ENCODE data around the gene MYO1D. TPM values are rescaled to one million over a fixed set of nuclear protein-coding genes. Genes with fewer than 3 reads are reported as not detected.
A peak's percentile ranks its signal among the peaks of the same experiment; 100 is the strongest.

MYO1D gene
- total and polyA plus RNA-seq, 2 of the 13 experiments (the other 11 are each of a cell fraction or from before 2014, with no cell fraction given), result 13.2 to 17.3 TPM

GRCh38 chr17:32880671-32881453, 3.9 kb upstream of the MYO1D start:
- no peak for ATAC-seq
- intact Hi-C loops (cut with micrococcal nuclease; ENCODE audit: unreplicated experiment), result no loop called here
- TF ChIP-seq ZNF543 (CRISPR knock-in tag; IDR thresholded peaks at IDR 0.05) (no peak), RORA (CRISPR knock-in tag; IDR thresholded peaks at IDR 0.05) (no peak), ZNF83 (CRISPR knock-in tag; IDR thresholded peaks at IDR 0.05; ENCODE audit: borderline replicate concordance) (no peak), HNF4G (IDR thresholded peaks at IDR 0.05; ENCODE audit: borderline replicate concordance, low read depth, low read length) (no peak), HNF4G (CRISPR knock-in tag; IDR thresholded peaks at IDR 0.05; ENCODE audit: borderline replicate concordance, low read depth) (no peak), TMF1 (CRISPR knock-in tag; IDR thresholded peaks at IDR 0.05; ENCODE audit: low read depth) (no peak), GABPB1 (CRISPR knock-in tag; IDR thresholded peaks at IDR 0.05) (peak; percentile 62), PHF5A (CRISPR knock-in tag; IDR thresholded peaks at IDR 0.05; ENCODE audit: low read depth, unreplicated experiment) (no peak), ZNF598 (CRISPR knock-in tag; IDR thresholded peaks at IDR 0.05; ENCODE audit: borderline replicate concordance) (no peak), CREM (IDR thresholded peaks at IDR 0.05) (no peak), CREM (CRISPR knock-in tag; IDR thresholded peaks at IDR 0.05) (no peak), RXRA (CRISPR knock-in tag; IDR thresholded peaks at IDR 0.05) (no peak), NR2C2 (CRISPR knock-in tag; IDR thresholded peaks at IDR 0.05; ENCODE audit: borderline replicate concordance) (peak; percentile 90), ZFX (CRISPR knock-in tag; IDR thresholded peaks at IDR 0.05; ENCODE audit: low read depth) (0 out of 2 replicates have a peak, but pooled peaks have one; percentile 27)
- TF ChIP-seq, protein P1, sequence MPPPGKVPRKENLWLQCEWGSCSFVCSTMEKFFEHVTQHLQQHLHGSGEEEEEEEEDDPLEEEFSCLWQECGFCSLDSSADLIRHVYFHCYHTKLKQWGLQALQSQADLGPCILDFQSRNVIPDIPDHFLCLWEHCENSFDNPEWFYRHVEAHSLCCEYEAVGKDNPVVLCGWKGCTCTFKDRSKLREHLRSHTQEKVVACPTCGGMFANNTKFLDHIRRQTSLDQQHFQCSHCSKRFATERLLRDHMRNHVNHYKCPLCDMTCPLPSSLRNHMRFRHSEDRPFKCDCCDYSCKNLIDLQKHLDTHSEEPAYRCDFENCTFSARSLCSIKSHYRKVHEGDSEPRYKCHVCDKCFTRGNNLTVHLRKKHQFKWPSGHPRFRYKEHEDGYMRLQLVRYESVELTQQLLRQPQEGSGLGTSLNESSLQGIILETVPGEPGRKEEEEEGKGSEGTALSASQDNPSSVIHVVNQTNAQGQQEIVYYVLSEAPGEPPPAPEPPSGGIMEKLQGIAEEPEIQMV (CRISPR knock-in tag; IDR thresholded peaks at IDR 0.05; ENCODE audit: low read depth), result no peak
- TF ChIP-seq, protein P2, sequence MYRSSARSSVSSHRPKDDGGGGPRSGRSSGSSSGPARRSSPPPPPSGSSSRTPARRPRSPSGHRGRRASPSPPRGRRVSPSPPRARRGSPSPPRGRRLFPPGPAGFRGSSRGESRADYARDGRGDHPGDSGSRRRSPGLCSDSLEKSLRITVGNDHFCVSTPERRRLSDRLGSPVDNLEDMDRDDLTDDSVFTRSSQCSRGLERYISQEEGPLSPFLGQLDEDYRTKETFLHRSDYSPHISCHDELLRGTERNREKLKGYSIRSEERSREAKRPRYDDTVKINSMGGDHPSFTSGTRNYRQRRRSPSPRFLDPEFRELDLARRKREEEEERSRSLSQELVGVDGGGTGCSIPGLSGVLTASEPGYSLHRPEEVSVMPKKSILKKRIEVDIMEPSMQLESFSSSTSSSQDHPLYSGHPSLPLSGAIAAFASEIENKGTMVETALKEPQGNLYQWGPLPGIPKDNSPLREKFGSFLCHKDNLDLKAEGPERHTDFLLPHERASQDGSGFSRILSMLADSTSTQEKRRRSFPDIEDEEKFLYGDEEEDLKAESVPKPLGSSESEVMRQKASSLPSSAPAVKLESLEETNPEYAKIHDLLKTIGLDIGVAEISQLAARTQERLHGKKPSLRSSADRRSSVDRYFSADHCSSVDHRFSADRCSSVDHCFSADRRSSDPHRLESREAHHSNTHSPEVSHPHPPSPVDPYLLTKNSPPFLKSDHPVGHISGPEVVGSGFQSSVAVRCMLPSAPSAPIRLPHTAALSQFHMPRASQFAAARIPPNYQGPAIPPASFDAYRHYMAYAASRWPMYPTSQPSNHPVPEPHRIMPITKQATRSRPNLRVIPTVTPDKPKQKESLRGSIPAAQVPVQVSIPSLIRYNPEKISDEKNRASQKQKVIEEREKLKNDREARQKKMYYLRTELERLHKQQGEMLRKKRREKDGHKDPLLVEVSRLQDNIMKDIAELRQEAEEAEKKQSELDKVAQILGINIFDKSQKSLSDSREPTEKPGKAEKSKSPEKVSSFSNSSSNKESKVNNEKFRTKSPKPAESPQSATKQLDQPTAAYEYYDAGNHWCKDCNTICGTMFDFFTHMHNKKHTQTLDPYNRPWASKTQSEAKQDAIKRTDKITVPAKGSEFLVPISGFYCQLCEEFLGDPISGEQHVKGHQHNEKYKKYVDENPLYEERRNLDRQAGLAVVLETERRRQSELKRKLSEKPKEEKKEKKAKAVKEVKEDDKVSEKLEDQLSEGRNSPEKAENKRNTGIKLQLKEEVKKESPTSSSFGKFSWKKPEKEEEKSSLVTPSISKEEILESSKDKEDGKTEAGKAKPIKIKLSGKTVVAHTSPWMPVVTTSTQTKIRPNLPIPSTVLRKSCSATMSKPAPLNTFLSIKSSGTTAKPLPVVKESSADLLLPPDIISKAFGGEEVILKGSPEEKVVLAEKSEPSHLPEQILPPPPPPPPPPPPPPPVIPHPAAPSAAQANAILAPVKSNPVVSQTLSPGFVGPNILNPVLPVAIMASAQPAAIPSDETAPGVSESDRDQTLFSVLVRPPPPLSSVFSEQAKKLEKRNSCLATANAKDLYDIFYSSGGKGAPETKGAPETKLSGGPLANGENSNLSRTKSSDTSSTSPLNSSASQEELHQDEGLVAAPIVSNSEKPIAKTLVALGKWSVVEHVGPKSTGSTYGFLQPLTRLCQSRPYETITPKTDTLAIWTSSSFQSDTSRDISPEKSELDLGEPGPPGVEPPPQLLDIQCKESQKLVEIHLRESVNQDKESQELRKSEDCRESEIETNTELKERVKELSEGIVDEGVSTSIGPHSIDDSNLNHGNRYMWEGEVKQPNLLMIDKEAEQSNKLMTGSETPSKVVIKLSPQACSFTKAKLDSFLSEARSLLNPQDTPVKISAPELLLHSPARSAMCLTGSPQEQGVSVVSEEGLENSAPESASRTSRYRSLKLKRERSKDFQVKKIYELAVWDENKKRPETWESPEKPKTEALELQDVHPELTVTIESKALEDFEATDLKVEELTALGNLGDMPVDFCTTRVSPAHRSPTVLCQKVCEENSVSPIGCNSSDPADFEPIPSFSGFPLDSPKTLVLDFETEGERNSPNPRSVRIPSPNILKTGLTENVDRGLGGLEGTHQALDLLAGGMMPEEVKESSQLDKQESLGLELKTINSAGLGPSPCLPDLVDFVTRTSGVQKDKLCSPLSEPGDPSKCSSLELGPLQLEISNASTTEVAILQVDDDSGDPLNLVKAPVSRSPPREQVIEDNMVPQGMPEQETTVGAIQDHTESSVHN (CRISPR knock-in tag; IDR thresholded peaks at IDR 0.05), result no peak

More at GRCh38 chr17:32880671-32881453, 3.9 kb upstream of the MYO1D start:
- FAIRE-seq, result no peak
- H3K36me3 ChIP-seq (replicated peaks in 1 of 2; ENCODE audit: control insufficient read depth in 1 of 2, insufficient read depth in 2 of 2, low read length in 2 of 2), result no peaks in the 10 kb centered on the region
- H3K4me2 ChIP-seq (ENCODE audit: low read depth, low read length), result peak overlapping the region; percentile 28; the same call in 1 of the 2 replicates
- H4K20me1 ChIP-seq (ENCODE audit: insufficient read depth, low read length), result no peaks in the 10 kb centered on the region
- no peaks in the 10 kb centered on the region for H3K79me2 ChIP-seq (ENCODE audit: insufficient read depth, low read length)
- H3K9ac ChIP-seq (ENCODE audit: insufficient read depth, low read depth, low read length), result no peak overlapping the region
- H3K27ac ChIP-seq (ENCODE audit: extremely low read length, insufficient read depth, low read length), result no peak overlapping the region
- no TSS peak for BruUV-seq (replicated peaks)
- in situ Hi-C loops (cut with HindIII; ENCODE audit: extremely low pct_ligation_motif_present, low pct_unique_long_range_greater_than_20kb), result no loop called here
- H3K4me1 ChIP-seq (ENCODE audit: insufficient read depth, low read length), result peaks cover 28% of the 10 kb centered on the region
- H3K9me3 ChIP-seq (ENCODE audit: low read length), result no peaks in the 10 kb centered on the region
- ChIA-PET CTCF (ENCODE audit: low intra/inter-chr PET ratio, low total read pairs) (no interaction called here), POLR2A (no interaction called here)
- WGBS (ENCODE audit: low lambda C conversion rate), result 57% methylated on average over 6 of the region's 6 CpGs
- H2AFZ ChIP-seq (ENCODE audit: low read length), result peak overlapping the region; percentile 8
- no peak overlapping the region for H3K4me3 ChIP-seq (replicated peaks in 1 of 3; ENCODE audit: insufficient read depth in 1 of 3, low read depth in 2 of 3, low read length in 3 of 3)
- no peak for DNase-seq (ENCODE audit: low spot score)
- no peaks in the 10 kb centered on the region for H3K27me3 ChIP-seq (ENCODE audit: control insufficient read depth in 1 of 2, insufficient read depth in 2 of 2, low read length in 2 of 2)

All from HepG2 (cell line).